HG02943 (cell line): ENCODE data around the gene RAB11FIP5.
"Not testable (repeated sequence)": the region's sequence is repeated elsewhere in the genome, so short reads cannot be mapped to it uniquely, and the experiment has no call there.

ENCODE experiments used
- ATAC-seq: cut with Tn5 transposase; IDR thresholded peaks from one replicate; pipeline ENCODE4 v1.9.1; 2021; ENCODE audit warnings: mild to moderate bottlenecking, low read depth, moderate library complexity; ENCODE audit not compliant: unreplicated experiment

RAB11FIP5 gene, protein sequence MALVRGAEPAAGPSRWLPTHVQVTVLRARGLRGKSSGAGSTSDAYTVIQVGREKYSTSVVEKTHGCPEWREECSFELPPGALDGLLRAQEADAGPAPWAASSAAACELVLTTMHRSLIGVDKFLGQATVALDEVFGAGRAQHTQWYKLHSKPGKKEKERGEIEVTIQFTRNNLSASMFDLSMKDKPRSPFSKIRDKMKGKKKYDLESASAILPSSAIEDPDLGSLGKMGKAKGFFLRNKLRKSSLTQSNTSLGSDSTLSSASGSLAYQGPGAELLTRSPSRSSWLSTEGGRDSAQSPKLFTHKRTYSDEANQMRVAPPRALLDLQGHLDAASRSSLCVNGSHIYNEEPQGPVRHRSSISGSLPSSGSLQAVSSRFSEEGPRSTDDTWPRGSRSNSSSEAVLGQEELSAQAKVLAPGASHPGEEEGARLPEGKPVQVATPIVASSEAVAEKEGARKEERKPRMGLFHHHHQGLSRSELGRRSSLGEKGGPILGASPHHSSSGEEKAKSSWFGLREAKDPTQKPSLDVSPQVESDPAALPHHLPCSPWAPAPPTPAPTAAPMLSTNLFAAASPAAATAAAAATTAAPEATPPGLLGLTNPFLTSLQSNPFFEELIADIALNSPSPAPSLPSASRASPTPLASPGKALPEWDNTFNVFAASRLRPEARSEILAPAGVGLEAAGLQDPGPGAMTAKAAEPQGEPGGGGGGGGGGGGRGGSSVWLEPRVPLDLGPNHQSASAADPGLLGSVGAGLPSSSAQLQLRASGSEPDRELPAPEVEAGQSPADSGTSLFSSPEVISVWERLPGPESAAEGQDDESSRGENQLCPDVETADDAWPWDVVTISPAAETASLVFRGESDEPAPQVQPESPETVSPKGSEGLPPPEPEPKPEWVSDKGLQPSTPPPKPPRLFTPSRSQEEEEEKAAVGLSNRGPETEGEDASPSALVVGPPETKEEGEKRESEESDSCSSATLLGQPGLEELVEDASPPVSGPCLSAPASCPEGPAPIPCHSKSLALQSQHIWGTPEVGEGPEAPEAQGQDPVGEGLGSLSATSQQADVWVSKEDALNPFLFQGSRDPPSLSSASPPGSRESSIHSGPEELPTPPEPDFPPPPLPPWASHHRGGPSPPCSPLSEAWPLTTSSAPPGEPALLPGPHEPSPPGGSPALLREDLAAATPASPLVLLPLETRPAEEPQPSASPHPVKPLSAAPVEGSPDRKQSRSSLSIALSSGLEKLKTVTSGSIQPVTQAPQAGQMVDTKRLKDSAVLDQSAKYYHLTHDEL (N-terminal part only)

DNA sequence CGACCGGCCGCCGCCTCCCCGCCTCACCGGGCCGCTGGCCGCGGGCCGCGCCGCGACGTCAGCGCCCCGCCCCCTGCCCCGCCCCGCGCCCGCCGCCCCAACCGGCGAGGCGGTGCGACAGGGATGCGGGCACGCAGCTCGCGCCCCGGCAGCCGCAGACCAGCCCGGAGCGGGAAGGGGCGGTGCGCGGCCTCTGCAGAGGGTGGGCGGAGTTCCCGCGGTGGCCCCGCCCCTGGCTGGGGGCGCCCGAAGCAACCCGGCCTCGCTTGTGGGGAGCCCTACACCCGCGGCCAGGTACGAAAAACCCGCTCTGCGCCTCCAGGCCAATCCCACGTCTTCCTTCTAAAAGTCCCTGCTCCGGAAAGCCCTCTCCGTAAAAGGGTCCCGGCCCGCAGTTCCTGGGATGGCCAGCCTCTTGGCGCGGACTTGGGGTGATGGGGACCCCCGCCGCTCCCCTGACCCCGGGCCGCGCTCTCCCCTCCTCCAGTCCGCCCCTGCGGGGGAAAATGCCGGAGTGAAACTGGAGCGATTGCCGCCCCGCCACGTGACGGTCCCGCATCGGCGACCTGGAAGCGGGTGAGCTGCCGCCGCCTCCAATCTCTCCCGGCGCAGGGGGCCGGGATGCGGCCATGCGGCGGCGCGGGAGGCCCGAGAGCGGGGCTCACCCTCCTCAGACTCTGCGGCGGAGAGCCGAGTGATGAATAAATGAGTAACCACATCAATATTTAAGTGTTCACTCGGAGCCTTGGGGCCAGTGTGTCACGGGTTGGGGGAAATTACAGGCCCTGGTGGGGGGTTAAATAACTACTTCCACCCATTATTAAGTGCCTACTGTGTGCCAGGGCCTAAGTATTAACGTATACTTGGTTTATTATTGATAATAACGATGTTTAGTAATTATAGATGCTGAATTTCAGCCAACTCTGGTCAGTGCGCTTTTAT lies at the start of gene RAB11FIP5:
RAB11FIP5 (minus strand) TSS at position 36 of the 942 bp plus-strand sequence. CDS start 171 bp downstream, outside the sequence.
- ATAC-seq, result no peak

DNA sequence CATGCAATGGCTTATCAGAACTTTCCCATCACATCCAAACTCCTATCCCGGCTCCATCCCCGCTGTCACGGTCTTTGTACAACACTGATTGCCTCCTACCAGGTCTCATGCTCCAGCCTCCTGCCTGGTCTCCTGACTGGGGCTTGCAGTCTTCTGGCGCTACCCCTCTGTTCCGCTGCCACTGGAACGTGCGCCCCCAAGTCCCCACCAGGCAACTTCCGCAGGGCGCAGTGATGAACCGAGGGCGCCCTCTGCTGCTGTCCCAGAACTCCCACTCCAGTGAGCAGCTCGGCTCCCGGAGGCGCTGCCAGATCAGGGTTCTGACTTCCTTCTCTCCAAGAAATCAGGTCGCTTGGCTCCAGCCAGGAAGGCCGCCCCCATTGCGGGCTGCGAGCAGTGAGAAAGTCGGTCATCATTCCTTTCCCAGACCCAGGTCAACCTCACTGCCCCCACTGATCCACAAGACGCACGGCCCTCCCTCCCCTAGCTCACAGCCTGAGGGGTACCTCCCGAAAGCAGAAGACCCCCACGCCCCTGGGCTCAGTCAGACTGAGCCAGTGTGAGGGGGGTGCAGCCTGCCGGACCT lies 43.9 kb upstream of the RAB11FIP5 start:
- ATAC-seq, result no peak

DNA sequence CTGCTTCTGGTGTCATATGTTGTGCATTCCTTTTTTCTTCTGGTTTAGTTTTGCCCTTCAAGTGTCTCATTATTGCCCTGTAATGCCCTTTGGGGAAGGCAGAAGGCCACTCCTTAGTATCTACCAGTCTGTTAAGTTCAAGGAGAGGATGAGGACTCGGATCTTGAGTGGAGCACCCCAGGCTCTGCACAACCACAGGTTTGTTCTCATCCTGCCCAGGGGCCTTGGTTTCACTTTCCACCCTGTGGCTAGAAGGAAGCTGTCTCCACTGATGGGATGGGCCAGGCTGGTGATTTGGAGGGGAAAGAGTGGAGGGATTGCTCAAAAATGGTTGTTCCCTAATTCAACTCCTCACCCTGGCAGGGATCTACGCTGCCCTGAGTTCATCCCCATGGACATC lies 30.2 kb upstream of the RAB11FIP5 start:
- no peak for ATAC-seq

DNA sequence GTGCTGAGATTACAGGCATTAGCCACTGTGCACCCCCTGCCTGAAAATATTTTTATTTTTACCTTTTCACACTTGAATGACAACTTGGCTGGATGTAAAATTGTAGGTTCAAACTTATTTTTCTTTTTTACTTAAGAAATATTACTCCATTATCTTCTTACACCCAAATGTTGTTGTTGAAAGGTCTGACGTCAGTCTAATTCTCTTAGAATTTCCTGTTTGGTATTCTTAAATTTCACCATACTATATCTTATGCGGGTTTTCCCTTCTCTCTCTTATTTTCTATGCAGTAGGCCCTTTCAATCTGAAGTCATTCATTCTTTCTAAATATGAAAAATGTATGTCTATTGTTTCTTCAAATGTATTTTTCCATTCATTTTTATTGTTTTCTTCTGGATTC lies 29.1 kb upstream of the RAB11FIP5 start:
- ATAC-seq, result no peak

DNA sequence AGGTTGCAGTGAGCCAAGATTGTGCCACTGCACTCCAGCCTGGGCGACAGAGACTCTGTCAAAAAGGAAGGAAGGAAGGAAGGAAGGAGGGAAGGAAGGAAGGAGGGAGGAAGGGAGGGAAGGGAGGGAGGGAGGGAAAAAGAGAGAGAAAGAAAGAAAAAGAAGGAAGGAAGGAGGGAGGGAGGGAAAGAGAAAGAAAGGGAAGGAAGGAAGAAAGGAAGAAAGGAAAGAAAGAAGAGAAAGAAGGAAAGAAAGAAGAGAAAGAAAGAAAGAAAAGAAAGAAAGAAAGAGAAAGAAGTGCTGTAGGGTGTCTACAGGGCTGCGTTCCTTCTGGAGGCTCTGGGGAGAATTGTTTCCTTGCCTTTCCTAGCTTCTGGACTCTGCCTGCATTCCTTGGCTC lies 22.5 kb upstream of the RAB11FIP5 start:
- ATAC-seq, result no peak

DNA sequence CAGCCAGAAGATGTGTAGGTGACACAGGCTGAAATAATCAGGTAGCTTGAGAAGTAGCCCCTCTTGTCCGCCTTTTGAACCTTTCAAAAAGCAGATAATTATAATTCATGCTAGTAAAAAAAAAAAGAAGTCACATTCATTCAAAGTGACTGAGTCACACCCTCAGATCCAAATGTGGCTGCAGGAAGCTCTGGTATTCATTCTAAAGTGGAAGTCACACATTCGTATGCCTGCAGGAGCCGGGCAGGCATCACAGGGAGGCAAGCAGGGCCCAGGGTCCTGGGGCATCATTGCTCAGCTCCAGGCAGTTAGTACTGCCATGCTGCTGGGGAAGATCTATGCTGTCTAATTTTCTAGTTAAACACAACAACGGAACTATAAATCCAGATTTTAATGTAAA lies 21.7 kb upstream of the RAB11FIP5 start:
- no peak for ATAC-seq

DNA sequence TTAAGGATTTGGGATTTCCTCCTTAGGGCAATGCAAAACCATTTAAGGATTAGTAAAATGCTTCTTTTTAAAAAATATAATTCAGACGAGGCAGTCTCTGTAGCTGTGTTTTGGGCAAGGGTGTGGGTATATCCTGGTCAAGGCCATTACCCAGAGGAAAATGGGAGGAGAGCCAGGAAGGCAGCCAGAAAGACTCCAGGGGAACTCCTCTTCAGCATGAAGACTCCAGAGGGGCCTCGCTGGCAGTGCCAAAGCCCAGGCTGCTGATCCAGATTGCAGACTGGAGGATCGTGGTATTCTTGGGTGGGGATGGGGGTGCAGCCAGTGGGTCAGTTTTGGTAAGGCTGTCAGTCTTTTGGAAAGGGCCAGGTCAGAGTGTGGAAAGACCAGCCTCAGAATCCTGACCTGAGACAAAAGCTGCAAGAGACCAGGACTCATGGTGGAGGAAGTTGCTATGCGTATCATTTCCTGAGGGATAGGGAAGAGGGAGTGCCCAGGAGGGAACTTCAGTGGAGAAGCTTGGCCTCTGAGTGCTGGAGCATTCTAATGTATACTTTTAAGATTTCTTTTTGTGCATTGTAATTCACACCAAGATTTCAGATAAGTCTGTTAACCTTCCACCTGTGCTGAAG lies 20.9 kb upstream of the RAB11FIP5 start:
- no peak for ATAC-seq

DNA sequence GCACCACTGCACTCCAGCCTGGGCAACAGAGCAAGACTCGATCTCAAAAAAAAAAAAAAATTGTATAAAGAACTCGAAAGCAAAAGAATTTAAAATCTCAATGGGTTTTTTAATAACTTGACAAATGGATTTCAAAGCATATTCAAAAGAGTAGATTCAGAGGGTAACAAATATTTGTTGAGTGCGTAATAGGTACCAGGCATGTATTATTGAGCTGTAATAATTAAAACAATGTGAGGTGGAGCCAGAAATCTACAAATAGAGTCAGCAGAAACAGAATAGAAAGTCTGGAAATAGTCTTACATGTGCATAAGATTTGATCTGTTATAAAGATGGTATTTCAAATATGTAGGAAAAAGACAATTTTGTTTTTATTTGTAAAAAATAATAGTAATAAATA lies 19.1 kb upstream of the RAB11FIP5 start:
- no peak for ATAC-seq

DNA sequence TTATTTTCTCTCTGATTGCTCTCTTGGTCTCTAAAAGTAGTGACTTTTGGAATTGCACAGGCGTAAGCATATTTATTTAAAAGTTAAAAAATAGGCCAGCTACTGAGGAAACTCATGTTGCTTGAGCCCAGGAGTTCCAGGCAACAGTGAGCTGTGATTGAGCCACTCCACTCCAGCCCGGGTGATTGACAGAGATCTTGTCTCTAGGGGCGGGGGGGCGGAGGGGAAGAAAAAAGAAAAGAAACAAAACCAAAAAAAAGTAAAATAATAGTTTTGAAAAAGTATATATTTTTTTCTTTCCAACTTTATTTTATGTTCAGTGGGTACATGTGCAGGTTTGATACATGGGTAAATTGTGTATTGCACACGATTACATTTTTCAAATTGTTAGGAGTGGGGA lies 18.0 kb upstream of the RAB11FIP5 start:
- no peak for ATAC-seq

DNA sequence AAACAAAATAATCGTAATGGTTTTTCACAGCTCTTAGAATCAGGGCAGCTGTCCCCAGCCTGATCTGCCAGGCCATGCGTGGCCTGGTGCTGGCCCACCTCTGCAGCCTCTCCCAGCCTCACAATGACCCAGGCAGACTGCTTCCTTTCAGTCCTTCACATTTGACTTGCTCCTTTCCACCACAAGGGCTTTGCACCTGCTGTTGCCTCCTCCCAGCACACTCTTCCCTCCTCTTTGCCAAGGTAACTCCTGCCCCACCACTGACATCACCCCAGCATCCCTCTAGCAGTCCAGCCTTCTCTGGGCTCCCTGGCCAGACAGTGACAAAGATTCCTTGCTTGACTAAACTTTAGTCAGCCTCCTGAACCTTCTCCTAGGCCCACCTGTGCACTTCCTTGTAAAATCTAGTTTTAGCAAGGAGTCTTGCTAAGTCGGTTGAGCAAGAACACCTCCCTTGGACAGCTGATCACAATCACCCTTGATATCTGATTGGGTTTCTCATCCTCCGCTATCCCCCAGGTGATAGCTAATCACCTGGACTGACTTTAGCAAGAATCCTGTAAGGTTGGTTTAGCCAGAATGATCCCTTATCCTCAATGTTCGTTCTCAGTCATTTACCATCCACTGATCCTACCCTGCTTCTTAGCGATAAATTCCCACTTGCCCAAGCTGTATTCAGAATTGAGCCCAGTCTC lies 16.2 kb upstream of the RAB11FIP5 start:
- no peak for ATAC-seq

DNA sequence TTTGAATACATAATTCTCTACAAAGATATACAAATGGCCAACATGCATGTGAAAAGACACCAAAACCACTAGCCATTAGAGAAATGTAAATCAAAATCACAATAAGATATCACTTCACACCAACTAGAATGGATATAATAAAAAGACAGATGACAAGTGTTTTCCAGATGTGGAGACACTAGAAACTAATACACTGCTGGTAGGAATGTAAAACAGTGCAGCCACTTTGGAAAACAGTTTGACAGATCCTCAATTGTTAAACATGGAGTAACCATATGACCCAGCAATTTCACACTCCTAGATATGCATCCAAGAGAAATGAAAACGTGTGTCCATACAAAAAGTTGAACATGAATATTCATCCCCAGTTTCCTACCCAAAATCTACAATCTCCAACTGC lies 9.8 kb upstream of the RAB11FIP5 start:
- ATAC-seq, result no peak

DNA sequence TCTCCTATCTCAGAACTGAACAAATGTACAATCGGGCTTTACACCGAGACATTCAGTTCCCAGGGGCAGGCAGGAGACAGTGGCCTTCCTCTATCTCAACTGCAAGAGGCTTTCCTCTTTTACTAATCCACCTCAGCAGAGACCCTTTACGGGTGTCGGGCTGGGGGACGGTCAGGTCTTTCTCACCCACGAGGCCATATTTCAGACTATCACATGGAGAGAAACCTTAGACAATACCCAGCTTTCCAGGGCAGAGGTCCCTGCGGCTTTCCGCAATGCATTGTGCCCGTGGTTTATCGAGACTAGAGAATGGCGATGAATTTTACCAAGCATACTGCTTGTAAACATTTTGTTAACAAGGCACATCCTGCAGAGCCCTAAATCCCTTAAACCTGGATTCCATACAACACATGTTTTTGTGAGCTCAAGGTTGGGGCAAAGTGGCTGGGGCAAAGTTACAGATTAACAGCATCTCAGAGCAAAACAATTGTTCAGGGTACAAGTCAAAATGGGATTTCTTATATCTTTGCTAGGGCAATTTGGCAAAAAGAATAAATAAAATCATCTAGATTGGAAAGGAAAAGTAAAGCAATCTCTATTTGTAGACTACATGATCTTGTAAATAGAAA lies 7.0 kb upstream of the RAB11FIP5 start:
- ATAC-seq, result not testable (repeated sequence)

DNA sequence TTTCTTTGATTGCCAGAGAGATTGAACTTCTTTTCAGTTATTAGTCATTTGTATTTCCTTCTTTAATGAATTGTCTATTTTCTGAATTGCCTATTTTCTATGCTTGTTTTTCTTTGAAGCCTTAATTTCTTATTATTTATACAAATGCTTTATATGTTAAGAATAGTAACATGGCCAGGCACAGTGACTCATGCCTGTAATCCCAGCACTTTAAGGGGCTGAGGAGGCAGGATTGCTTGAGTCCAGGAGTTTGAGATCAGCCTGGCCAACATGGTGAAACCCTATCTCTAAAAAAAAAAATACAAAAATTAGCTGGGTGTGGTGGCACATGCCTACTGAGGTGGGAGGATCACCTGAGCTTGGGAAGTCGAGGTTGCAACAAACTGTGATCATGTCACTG lies 4.7 kb upstream of the RAB11FIP5 start:
- no peak for ATAC-seq

DNA sequence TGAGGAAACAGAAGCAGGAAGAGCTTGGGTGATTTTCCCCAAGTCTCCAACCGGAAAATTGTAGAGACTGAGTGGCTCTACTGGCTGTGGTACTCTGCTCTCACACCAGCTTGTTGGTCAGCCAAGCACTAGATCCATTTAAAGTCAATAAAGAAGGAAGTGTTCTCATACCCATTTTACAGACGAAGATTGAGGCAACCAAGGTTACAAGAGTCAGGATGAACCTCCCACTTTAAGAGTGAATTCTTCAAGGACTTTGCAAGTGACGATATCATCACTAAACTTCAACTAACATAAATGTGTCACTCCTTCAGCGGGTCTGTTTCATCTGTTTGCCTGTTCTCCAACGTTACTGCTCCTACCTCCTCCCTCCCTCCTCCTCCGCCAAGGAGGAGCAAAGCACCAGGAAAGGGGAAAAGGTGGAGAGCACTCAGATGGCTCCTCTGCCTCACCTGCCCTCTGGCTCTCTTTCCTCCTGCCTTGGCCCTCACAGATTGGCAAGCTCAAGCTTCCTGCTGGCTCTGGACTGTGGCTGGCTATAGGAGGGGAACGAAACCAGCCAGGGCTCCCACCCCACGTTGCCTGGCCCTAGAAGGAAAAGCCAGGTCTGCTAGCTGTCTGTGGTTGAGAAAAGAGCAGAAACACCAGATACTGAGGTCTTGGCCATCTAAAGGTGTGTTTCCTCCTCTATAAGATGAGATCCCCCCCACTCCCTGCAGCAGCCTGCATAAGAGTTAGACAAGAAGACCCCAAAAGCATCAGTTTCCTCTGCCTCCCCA lies 3.6 kb upstream of the RAB11FIP5 start:
- ATAC-seq, result no peak

DNA sequence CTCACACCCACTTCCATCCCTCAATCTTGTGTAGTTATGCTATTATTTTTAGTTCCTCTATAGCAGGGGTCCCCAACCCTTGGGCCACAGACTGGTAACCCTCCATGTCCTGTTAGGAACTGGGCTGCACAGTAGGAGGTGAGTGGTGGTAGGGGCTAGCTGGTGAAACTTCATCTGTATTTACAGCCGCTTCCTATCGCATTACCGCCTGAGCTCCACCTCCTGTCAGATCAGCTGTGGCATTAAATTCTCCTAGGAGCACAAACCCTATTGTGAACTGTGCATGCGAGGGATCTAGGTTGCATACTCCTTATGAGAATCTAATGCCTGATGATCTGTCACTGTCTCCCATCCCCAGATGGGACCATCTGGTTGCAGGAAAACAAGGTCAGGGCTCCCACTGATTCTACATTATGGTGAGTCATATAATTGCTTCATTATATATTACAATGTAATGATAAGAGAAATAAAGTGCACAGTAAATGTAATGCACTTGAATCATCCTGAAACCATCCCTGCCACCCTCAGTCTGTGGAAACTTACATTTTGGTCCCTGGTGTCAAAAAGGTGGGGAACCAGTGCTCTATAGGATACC lies 1.6 kb upstream of the RAB11FIP5 start:
- ATAC-seq, result no peak

DNA sequence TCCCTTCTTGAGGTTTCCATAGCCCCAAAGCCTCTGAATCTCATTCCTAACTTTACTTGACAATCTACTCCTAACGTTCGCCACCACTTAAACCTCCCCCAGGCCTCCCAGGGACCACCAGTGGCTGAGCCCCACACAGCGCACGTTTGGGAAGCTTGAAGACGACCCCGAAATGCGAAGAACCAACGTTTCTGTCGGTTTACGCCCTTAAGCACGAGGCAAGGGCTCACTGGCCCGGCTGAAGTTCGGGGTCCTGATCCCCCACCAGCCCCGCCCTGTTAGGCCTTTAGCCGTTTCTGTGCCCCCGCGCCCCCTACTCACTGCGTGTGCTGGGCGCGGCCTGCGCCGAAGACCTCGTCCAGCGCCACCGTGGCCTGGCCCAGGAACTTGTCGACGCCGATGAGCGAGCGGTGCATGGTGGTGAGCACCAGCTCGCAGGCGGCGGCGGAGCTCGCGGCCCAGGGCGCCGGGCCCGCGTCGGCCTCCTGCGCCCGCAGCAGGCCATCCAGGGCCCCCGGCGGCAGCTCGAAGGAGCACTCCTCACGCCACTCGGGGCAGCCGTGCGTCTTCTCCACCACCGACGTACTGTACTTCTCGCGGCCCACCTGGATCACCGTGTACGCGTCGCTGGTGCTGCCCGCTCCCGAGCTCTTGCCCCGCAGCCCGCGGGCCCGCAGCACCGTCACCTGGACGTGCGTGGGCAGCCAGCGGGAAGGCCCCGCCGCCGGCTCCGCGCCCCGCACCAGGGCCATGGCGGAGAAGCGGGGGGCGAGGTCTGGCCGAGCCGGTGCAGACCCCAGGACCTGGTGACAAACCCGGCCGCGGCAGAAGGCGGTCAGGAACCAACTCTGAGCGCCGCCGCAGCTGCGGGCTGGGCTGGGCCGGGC lies 479 bp downstream of the RAB11FIP5 start:
- no peak for ATAC-seq
